ENCODE results near the gene PDRG1.
"Not testable (repeated sequence)": the region's sequence is repeated elsewhere in the genome, so short reads cannot be mapped to it uniquely, and the experiment has no call there.

PDRG1 gene

DNA sequence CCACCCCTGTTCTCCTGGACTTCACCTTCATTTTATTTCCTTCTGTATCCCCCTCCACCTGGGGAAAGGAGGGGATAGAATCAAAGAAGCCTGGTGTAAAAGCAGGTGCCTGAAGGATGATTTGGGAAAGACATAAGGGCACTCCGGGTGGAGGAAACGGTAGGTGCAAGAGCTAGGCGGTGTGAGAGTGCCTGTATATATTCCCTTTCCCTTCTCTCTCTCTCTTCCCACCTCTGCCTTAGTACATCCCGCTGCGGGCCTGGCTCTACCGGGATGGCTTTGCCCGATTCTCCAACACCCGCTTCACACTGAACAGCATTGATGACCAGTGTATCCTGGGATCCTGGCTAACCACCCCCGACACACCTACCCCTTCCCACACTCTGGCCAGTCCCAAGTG, 26.2 kb downstream of the PDRG1 start:
- no peak for DNase-seq

DNA sequence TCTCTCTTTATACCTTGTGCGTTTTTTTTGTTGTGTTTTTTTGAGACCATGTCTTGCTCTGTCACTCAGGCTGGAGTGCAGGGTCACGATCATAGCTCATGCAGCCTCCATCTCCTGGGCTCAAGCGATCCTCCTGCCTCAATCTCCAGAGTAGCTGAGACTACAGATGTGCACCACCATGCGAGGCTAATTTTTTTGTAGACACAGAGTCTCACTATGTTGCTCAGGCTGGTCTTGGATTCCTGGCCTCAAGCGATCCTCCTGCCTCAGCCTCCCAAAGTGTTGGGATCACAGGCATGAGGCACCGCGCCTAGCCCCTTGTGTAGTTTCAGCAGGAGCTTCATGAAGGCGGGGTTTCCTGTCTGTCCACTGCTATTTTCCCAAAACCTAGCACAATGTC, 27.3 kb downstream of the PDRG1 start:
- no peak for DNase-seq

- no peak for DNase-seq
Observed at GRCh38 chr20:31923388-31924331, 28.2 kb downstream of the PDRG1 start.

- DNase-seq, result no peak
Observed at GRCh38 chr20:31922588-31922987, 29.3 kb downstream of the PDRG1 start.

- no peak for DNase-seq
Observed at GRCh38 chr20:31922181-31922580, 29.7 kb downstream of the PDRG1 start.

- not testable (repeated sequence) for DNase-seq
Observed at GRCh38 chr20:31921480-31921879, 30.4 kb downstream of the PDRG1 start.

GRCh38 chr20:31920275-31920855, 31.5 kb downstream of the PDRG1 start:
- no peak for DNase-seq

DNA sequence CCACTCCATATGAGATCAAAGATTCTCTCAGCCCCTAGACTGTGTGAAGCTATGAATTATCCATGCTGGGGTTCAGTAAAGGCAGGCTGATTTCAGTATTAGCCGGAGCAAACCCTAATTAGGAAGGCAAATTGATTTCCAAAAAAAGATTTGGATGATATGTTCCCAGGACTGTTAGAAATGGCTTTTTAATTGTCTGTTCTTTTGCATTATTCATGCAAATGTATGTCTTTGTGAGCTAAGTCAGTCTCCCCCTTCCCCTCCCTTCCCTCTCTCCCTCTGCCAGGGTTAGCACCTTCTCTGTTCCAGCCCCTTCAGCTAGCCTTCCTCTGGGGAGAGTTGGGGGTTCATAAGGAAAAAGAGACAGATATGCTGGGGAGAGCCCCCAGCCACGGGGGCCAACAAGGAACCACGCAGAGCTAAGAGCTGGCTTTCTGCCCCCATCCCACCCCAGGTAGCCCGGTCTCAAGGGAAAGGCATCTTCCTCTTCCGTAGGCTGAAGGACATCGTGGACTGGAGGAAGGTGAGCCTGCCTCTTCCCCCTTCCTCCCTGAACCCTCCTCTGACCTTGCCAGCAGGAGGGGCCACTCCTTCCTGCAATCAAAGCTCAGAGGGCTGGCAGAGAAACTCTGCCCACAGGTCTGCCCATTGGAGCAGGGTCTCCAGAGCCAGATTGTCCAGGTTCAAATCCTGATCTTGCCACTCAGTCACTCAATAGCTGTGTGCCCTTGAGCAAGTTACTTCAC, 32.3 kb downstream of the PDRG1 start:
- DNase-seq, result no peak

GRCh38 chr20:31918466-31919105, 33.3 kb downstream of the PDRG1 start:
- DNase-seq, result no peak

DNA sequence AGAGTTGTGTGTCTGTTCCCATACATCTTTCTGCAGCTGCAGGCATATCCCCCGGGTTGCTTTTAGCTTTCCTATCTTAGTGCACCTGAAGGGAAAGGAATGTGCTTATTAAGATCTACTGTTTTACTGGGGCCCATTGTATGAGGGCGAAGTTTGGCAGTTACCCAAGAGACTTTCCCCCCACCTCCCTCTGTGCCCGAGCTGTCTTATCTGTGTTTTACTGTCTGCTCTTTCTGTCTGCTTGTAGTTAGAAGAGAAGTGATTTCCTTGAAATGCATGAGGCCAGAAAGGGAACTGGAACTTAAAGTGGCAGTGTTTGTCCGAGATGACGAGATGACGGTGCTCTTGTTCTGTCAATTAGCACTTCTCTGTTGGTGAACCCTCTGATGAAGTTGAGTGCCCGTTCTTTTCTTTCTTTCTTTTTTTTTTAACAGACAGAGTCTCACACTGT, 33.9 kb downstream of the PDRG1 start:
- not testable (repeated sequence) for DNase-seq

DNA sequence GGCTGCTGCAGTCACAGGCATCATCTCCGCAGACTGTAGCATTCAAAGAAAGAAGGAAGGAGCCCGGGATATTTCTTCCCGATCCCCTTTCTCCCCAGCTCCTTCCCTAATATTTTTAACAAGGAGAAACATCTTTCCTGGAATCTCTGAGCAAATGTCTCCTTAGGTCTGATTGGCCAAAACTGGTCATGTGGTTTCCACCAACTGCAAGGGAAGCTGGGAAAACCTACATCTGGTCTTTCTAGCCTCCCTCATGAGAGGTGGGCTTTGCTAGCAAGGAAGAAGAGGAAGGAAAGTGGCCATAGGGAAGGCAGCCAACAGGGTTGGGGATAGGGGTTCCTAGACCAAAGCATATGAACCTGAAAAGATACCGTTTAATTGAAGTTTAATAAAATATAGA, 35.1 kb downstream of the PDRG1 start:
- DNase-seq, result no peak

- no peak for DNase-seq
Observed at GRCh38 chr20:31915491-31916280, 36.2 kb downstream of the PDRG1 start.

- DNase-seq, result no peak
Observed at GRCh38 chr20:31914170-31914569, 37.7 kb downstream of the PDRG1 start.

DNA sequence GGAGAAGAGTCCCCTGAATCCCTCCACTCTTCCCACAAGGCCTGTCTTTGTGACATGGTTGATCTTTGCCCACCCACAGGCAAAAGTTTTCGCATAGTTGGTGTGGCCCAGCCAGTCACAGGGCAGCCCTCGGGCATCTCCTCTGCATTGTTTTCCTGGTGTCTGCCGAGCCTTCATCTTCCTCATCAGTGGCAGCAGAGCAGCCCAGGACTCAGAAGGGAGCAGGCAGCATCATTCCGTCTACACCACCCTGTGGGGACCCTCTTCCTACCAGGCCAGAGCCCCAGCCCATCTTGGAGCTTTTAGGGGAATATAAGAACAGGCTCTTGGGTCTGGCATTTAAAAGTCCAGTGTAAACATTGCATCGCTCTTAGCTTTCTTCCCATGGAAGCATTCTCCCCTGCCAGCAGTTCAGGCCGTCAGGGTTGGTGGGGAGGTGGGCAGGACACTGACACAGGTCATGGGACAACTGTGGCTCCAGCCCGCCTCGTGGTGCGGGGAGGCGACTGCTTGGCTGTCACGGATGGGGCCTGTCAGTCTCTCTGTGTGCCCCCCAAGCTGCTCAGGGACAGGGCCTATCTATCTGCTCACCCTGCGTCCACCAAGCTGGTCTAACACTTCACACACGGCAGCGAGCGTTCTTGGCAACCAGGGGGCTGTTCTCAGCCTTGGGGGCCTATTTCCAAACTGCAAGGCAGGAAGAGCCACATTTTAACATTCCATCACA, 38.3 kb downstream of the PDRG1 start:
- DNase-seq, result no peak

DNA sequence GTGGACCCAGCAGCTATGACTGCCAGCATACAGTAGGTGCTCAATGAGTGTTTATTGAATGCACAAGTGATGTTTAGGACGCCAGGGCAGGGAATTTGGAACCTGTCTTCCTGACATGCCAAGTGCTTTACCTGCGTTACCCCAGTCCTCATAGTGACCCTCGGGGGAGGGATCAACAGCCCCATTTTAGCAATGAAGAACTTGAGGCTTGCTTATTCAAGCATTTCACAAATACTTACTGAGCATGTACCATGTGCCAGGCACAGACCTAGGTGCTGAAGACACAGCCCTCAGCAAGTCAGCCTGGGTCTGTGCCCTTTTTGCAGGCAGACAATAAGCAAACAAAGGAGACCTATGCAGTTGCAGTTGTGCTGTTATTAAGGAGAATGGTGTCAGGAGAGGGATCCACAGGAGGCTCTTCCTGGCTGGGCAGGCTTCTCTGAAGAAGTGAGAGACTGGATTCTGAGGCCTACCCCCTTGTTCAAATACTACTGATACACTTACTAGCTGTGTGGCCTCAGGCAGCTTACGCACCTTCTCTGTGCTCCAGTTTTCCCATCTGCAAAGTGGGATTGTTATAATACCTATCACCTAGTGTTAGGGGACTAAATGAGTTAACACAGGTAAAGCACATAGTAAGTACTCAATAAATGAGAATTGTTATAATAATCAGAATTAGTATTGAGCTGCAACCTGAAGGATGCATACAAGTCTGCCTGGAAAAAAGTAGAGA, 41.6 kb downstream of the PDRG1 start:
- no peak for DNase-seq

DNA sequence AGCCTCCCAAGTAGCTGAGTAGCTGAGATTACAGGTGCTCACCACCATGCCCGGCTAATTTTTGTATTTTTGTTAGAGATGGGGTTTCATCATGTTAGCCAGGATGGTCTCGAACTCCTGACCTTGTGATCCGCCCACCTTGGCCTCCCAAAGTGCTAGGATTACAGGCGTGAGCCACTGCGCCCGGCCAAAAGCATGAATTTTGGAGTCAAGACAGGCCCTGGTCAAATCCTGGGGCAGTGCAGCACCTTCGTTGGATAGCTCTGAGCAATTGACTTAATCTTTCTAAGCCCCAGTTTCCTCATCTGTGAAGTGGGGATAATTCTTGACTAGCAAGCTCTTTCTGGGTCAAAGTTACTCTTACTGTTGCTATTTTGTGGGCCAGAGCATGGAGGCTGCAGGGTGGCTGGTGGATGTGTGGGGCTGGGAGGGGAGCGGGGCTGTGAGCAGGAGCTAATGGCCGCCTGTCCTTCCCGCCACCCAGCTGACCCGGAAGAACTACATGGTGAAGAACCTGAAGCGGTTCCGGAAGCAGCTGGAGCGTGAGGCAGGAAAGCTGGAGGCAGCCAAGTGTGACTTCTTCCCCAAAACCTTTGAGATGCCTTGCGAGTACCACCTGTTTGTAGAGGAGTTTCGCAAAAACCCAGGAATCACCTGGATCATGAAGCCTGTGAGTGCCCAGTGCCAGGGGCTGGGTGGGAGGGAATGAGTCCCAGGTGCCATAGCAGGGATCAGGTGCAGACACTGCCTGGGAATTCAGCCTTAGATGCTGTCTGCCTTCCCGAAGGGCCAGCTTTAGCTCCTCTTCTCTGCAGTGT, 42.4 kb downstream of the PDRG1 start:
- DNase-seq, result no peak

- no peak for DNase-seq
Observed at GRCh38 chr20:31908424-31908823, 43.4 kb downstream of the PDRG1 start.

DNA sequence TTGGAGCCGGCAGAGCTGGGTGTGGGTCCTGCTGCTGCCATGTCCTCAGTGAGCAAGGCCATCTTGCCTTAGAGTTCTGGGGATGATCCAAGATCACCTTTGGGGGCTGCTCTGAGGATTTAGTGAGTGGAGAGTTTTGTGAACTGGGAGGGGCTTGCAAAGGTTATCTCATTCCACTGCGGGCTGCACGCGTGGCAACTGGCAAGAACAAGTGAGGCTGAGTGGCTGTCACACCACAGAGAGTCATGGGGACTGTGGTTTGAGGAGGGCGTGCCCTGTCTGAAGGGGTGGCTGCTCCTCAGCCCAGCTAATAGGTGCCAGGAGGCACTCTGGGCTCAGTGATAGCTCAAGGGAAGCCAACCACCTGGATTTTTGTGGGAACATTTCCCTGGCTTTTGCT, 43.8 kb downstream of the PDRG1 start:
- no peak for DNase-seq

DNA sequence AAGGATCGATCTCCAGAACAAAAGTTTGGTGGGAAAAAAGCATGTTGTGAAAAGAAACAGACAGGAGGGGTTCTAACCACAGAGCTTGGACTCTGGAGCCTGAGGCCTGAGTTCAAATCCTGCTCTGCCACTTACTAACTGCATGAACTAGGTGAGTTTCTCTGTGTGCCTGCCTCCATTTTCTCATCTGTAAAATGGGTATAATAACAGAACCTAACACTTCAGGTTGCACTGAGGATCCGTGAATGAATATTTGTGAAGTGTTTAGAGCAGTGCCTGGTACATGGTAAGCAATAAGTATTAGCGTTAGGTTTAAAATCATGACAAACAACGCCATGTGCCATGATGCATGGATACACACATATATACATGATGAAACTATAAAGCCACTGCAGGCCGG, 44.8 kb downstream of the PDRG1 start:
- DNase-seq, result no peak

DNA sequence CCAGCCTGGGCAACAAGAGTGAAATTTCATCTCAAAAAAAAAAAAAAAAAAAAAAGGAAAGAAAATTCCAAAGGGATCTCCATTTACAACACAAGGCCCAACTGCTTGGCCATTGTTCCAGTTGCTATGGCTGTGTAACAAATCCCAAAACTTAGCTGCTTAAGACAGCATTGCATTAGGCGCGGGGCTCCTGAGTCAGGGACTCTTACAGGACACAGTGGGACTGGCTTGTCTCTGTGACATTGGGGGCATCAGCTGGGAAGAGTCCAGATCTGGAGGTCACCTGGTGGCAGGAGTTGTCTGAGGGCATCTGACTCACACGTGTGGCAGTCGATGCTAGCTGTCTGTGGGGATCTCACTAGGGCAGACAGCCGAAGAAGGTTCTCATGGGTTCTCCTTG, 45.8 kb downstream of the PDRG1 start:
- DNase-seq, result no peak
